ENCODE results near the gene P2RY14.

Gene P2RY14

DNA sequence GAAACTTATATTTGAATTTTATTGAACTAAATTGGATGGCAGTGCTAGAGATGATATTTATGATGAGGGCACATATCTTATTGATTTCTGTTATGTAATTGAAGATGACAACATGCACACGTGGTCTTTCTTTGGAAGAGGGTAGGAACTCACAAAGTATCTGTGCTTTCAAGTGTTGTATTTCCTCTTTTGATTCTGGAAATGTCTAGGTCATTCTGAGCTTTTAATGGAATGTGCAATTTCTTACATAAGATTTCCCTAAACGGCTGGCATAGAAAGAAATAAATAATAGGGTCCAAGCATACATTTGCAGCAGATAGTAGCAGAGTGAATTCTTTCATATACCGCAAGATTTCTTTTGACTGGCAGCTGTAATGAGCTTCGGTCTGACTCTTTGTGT, 65.2 kb downstream of the P2RY14 start:
- DNase-seq: no peak

- peak in 1 of 2 donors; percentile 49 for DNase-seq
These were observed 67.5 kb downstream of the P2RY14 start for GRCh38 chr3:151210676-151211381.

GRCh38 chr3:151209654-151210053, 68.7 kb downstream of the P2RY14 start:
- DNase-seq: peak in 1 of 2 donors; percentile 6

DNA sequence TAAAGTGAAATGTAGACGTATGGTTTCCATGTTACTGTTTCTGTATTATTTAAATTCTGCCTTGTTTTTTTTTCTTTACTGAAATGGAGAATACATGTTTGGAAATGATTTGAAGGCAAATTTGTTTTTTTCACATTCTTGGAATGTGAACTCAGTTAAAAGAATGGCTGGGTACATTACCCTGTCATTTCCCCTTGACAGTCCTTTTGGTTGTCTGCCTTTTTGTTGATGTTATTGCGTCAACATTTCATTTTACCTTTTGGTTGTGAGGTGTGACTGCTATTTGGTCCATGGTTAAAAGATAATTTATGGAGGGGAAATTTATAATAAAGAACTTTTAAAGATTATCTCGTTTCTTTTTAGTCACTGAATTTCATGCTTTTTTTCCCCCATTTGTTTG, 72.1 kb downstream of the P2RY14 start:
- no peak for DNase-seq

GRCh38 chr3:151205482-151205881, 72.9 kb downstream of the P2RY14 start:
- no peak for DNase-seq

GRCh38 chr3:151204530-151205402, 73.6 kb downstream of the P2RY14 start:
- DNase-seq: no peak

DNA sequence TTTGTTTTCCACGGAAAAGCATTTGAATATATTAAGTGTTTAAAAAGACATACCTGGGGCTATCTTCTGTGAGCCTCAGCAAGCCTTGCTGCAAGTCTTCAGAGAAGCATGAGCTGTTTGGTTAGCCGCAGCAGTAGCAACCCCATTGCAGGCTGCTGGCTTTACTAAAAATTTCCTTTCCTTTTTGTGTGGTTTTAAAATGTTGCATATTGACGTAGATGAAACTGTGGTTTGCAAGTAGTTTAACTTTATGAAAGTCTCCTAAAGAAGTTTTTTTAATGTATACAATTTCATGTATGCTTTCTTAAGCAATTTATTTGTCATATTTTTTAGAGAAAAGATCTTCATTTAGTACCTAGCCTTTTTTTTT, 75.3 kb downstream of the P2RY14 start, which contains the start of gene GPR171:
GPR171 (minus strand) TSS at position 166 of the 370 bp plus-strand sequence. CDS start 3,830 bp downstream, outside the sequence.
- no peak for DNase-seq

- DNase-seq: no peak
These were observed 77.2 kb downstream of the P2RY14 start for GRCh38 chr3:151201051-151201730.

- no peak for DNase-seq
These were observed 77.8 kb downstream of the P2RY14 start for GRCh38 chr3:151200586-151200985.

DNA sequence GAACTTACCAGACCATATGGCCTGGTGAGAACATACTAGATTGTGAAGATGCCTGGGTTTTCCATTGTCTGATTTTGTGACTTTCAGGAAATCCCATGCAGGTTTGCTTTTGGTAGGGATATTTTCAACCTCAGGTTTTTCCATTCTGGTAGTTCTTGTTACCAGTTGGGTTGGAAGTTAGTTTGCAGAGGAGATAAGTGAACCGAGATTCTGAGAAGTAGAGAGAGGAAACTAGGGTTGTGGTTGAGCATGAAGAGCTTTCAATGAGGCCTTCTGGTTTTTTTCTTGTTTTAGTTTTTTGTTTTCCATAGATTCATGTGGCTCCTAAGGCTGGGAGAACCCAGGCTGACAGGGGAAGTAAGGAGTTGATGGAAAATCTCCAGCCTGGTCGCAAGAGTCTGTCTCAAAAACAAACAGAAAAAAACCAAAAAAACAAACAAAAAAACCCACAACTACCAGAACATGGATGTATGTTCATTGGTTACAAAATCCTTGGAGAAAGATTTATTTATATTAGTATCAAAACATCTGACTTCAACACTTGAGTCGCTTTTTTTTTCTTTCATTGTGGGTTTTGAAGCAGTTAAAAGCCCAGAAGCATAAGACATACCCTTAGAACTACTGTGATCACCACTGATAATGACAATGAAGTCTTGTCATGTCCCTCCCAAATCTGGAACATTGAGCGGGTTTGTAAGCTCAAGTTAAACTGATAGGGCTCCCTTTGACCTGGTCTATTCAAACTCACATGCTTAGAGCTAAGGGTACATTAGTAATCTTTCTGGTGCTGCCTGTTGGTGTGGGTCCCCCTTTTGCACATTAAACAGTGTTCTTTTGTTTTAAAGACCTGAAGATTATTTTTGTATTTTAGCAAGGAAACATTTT, 78.5 kb downstream of the P2RY14 start:
- no peak for DNase-seq

GRCh38 chr3:151198849-151199248, 79.5 kb downstream of the P2RY14 start:
- no peak for DNase-seq

DNA sequence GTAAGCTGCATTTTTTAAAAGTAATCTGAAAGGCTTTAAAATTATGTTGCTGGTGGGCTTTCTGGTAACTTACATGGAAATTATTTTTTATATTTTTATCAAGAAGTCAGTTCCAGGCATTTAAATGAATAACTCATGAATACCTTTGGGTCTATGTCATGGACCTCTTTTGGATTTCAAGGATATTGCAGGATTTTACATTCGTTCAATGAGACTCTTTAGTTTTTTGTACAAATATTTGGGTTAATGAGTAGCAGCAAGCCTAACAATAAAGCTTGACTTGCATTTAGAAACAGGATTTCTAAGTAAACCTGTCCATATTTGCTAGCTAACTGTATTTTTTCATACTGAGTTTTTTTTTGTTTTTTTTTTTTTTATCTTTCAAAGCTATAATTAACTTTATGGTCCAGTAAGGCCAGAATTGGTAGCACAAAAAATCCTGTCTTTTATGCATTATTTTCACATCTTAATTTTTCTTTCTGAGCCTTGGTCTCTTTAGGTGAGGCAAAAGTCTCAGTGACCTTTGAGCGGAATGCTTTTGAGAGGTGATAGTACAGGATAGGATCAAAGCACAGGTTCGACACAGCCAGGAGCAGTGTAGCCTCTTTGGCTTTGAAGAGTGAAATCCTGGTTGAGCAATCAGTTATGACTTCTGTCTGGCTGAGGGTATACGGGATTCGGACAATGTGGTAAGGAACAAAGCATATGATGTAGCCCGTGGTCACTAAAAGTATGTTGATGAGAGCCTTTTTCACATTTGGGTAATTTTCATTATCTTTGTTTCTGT, 80.2 kb downstream of the P2RY14 start:
- no peak for DNase-seq

DNA sequence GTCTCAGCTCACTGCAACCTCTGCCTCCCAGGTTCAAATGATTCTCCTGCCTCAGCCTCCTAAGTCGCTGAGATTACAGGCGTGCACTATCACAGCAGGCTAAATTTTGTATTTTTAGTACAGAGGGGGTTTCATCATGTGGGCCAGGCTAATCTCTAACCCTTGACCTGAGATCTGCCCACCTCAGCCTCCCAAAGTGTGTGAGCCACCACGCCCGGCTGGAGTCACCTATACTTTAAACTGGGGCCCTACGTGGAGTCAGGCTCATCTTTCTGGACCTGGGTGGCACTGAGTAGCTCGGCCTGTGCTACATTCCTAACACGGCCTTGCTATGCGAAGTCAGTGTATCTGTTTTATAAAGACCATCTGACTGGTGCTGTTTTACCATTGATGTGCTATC, 81.1 kb downstream of the P2RY14 start:
- DNase-seq: no peak

GRCh38 chr3:151196434-151196833, 81.9 kb downstream of the P2RY14 start:
- no peak for DNase-seq

- no peak for DNase-seq
These were observed 82.5 kb downstream of the P2RY14 start for GRCh38 chr3:151195826-151196225.

DNA sequence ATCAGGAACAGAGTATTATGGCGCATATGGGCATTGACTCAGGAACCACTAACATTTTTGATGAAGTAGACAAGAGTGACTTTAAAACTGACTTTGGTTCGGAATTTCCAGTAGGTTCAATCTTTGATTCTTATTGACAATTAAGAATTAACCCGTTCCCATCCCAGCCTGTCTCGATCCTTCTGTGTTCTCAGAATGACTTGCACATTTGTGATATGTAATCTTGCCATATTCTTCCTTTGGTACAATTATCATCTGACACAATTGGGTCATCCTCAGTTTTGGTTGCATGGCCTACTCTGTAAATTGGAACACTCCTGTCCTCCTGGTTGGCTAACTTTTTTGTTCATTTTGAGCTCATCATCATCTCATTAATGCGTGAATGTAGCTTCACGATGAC, 85.8 kb downstream of the P2RY14 start:
- DNase-seq: no peak

- DNase-seq: no peak
These were observed 87.2 kb downstream of the P2RY14 start for GRCh38 chr3:151191095-151191494.

- no peak for DNase-seq
These were observed 95.1 kb downstream of the P2RY14 start for GRCh38 chr3:151183265-151183671.

GRCh38 chr3:151182349-151183079, 95.8 kb downstream of the P2RY14 start:
- no peak for DNase-seq

DNA sequence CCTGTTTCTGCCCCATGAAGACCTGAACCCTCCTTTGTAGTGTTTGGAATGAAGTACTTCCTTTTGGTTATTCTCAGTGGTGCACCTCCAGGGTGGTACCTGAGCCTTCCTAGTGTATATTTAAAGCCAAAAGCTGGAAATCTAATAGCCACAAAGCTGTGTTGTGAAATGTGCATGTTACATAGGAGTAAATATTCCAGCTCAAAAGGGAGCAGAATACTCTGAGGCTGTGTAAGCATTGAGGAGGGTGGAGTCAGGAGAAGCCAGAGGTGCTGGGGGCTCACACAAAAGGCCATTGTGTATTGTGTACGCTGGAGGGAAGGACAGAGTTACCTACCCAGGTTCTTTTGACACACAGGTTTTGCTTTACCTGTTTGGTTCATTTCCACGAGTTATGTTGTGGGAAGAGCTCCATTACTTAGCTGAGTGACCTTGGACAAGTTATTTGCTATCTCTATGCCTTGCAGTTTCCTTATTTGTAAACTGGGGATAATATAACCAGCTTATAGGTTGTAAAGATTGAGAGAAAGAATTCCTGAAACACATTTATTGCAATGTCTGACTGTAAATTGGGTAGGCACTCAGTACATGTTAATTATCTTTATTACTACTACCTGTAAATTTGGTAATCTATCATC, 100.0 kb downstream of the P2RY14 start:
- DNase-seq: no peak

All from bone marrow (tissue), 2 donors.